Activated gamma-delta T cell (primary cell): ENCODE results near the gene RUSF1.
"Not testable (repeated sequence)": the region's sequence is repeated elsewhere in the genome, so short reads cannot be mapped to it uniquely, and the experiment has no call there.

Experiments used
- DNase-seq: peaks from one replicate; lab custom pipeline; 2025; lab: John Stamatoyannopoulos, UW

The RUSF1 gene

DNA sequence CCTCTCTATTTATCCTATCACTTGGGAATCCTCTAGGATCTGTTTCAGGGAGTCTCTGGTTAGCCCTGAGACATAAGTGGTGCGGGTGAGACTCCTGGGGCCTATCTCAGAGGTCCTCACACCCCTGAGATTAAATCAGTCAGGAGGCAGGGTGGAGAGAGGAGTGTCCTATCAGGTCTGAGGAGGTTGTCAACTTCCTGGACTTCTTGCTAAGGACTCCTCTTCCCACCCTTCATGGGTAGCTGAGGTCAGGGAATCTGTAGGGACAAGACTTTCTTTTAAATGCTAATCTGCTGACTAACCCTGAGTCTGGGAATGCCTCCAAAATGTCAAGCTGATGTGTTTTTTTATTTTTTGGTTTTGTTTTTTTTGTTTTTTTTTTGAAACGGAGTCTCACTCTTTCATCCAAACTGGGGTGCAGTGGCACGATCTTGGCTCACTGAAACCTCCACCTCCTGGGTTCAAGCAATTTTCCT, 55.5 kb downstream of the RUSF1 start:
- no peak for DNase-seq

DNA sequence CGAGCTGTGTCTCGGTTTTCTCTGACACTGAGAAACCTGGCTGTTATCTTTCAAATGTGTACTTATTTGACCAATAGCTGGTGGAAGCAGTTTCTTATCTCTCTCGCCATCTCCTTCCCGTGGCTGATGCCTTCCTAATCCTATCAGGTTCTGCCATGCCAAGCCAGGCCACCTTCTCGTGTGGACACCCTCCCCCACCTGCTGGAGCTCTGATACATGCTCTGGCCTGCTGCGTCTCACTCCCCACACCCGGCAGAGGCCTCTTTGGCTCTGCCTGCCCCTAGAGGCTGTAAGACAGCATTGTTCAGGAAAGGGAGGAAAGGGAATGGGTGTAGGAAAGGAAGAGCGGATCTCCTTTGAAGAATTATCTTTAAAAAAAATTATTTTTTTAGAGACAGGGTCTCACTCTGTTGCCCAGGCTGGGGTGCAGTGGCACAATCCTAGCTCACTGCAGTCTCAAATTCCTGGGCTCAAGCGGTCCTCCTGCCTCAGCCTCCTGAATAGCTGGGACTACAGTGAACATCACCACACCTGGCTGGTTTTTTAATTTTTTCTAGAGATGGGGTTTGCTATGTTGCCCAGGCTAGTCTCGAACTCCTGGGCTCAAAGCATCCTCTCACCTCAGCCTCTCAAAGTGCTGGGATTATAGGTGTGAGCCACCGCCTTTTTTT, 56.4 kb downstream of the RUSF1 start:
- no peak for DNase-seq

DNA sequence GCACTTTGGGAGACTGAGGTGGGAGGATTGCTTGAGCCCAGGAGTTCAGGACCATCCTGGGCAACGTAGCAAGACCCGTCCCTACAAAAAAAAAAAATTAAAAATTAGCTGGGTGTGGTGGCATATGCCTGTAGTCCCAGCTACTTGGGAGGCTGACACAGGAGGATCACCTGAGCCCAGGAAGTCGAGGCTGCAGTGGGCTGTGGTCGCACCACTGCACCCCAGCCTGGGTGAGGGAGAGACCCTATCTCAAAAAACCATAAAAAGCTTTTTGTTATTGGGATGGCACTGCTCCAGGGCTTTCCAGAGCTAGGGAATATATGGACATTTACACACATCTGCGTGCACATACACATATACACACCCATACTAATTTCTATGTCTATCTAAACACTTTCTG, 57.0 kb downstream of the RUSF1 start:
- DNase-seq = no peak

DNA sequence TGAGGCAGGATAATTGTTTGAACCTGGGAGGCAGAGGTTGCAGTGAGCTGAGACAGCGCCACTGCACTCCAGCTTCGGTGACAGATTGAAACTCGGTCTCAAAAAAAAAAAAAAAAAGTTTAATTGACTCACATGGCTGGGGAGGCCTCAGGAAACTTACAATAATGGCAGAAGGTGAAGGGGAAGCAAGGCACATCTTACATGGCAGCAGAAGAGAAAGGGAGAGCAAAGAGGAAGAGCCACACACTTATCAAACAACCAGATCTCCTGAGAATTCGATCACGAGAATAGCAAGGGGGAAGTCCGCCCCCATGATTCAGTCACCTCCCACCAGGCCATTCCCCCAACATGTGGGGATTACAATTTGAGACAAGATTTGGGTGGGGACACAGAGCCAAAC, 62.3 kb downstream of the RUSF1 start:
- DNase-seq = not testable (repeated sequence)

DNA sequence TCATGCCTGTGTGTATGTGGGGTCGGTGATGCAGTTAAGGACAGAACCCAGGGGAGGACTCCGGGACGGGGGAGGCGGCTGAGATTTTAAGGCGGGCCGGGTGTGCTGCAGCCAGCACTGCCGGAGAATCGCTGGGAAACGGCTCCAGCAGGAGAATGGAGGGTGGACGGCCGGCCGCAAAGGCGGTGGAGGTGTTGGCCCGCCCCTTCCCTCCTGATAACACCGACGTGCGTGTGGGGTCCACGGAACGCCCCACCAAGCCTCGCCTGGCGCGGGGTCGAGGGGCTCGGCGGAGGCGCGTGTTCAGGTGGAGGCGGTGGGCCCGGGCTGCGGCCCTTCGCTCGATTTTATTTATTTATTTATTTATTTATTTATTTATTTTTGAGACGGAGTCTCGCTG, 66.2 kb downstream of the RUSF1 start:
- no peak for DNase-seq

DNA sequence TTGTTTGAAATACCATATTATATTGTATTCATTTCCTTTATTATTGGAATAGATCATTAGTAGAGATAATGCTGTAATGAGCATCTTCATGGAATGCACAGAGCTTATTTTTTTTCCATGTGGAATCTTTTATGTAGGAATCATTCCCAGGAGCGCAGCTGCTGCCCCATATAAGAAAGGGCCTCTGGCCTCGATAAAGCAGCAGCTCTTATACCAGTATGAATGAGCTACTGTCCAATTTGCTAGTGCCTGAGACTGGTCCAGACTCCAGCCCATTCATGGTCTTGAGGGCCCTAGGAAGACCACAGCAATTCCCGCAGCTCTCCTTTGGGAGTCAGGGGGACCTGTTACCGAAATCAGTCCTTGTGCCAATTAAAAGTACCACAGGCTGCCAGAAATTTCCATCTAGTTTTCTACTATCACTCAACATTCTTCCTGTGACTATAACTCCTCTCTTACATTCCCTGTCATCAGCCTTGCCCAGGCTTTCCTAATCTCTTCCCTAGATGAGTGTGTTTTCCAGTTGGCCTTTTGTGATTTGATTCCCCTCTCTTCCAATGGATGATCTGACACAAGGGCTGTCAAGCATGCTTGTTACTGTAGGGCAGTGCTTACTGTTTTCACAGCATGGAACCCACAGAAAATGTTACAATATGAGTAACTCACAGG, 67.5 kb downstream of the RUSF1 start:
- no peak for DNase-seq

DNA sequence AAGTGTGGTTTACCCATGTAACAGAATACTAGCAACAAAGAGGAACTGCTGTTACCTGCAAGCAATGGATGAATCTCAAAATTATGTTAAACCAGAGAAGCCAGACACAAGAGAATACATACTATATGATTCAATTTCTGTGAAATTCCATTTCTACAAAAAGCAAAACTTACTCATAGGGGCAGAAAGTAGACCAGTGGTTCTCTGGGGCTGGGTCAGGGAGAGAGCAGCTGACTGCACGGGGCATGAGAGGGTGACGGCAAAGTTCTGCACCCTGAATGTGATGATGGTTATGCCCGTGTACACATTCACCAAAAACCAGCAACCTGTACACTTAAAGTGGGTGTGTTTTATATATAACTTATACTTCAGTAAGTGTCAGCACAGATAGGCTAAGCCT, 68.7 kb downstream of the RUSF1 start:
- DNase-seq = no peak
